HG02840 (cell line): Measurements from ENCODE around the gene ERC1.
"Not testable (repeated sequence)": the region's sequence is repeated elsewhere in the genome, so short reads cannot be mapped to it uniquely, and the experiment has no call there.

ENCODE experiments used
- ATAC-seq: cut with Tn5 transposase; IDR thresholded peaks from one replicate; pipeline ENCODE4 v1.9.1; 2021; ENCODE audit warnings: mild to moderate bottlenecking, moderate library complexity, moderate number of reproducible peaks; ENCODE audit not compliant: unreplicated experiment, low FRiP score

The ERC1 gene

DNA sequence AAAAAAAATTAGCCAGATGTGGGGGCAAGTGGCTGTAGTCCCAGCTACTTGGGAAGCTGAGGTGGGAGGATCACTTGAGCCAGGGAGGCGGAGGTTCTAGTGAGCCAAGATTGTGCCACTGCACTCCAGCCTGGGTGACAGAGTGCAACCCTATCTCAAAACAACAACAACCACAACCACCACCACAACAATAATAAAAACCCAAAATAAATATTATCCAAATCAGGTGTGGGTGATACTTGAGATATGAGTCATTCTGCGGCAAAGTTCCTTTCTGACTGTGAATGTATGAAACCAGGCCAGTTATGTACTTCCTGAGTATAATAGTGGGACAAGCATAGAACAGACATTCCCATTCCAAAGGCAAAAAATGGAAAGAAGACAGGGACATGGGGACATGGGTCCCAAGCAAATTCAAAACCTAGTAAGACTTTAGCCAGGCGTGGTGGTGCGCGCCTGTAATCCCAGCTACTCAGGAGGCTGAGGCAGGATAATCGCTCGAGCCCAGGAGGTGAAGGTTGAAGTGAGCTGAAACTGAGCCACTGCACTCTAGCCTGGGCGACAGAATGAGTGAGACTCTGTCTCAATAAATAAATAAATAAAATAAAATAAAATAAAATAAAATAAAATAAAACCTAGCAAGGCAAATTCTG, 9.7 kb upstream of the ERC1 start:
- ATAC-seq = no peak

GRCh38 chr12:981961-982360, 9.1 kb upstream of the ERC1 start:
- ATAC-seq = no peak

DNA sequence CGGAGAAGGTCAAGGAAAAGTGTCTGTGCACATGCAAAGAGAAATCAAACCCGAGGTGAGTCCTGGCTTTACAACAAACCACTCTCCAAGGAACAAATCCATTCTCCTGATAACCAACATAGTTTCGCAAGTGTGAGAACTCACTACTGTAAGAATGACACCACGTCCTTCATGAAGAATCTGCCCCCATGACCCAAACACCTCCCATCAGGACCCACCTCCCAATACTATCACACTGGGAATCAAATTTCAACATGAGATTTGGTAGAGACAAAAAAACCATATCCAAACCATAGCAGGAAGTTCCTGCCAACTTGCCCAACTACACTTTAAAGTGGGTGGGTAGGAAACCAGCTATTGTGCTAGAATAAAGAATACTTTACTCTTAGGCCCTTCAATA, 2.4 kb upstream of the ERC1 start:
- no peak for ATAC-seq

DNA sequence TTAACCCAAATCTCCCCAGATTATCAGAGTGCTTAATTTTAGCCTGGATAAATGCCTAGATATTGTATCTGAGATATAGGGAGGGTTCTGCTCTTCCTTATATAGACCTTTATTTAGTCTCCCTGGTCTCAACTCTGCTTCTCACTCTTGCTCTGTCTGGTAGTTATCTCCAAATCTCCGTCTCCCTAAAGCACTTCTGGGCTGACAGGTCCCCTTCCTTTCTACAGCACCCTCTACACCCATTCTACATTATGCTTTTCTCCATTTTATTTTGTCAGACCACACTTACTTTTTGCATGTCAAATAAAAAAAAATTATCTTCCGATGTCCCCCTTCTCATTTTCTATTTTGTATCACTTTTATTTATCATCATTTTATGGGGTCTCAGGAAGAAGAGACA, 2.0 kb upstream of the ERC1 start:
- no peak for ATAC-seq

DNA sequence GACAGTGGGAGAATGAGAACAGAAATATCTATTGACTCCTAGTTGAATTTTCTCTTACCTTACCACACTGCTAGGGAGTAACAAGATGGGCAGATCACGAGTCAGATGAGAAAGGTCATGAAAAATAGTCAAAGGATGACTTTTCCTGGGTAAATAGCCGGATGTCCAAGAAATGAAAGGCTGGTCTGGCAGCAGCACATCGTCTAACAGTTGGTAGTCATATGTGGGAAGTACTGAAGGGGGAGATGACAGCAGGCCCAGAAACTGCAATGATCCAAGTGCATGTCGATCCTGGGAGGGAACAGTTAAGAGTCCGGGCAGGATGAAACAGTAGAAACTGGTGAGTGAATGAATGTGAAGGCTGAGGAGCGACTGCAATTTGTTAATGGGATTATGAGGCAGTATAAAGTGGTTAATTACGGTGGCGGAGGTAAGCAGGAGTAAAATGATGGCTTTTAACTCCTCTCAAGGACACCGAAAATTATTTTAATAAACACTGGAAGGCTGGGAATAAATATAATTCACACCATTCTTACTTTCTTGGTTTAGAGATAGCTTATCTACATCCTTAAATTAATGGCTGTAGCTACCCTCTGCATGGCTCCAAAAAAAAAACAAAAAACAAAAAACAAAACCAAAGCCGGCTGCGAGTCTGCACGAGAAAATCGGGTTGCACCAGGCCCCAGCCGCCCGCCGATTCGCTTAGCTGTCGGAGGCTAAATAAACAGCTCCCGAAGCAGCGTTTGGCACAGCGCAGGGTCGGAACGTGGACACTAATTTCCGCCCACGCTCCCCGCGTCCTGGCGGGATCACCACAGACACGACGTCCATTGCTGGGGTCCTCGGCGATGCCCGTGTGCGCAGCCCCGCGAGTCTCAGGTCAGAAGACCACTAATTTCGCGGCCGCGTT, 1.0 kb upstream of the ERC1 start:
- ATAC-seq = peak; percentile 10

- no peak for ATAC-seq
These were observed 619 bp downstream of the ERC1 start for GRCh38 chr12:991350-992333.

DNA sequence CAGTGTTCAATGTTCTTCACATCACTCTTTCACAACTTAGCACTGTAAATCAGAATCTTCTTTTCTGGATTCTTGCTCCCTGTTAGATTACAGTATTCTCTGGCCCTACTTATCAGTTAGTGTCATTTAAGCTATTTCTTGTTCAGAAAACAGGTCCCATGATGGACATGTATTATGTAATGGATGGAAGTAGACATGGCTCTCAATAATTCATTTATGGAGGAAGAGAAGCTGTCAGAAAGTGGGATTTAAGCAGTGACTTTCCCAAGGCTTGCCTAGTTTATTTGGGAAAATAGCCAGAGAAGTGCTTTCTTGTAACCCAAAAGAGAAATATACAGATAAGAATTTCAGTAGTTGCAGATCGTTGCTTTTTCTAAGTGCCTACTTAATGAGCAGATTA, 1.6 kb downstream of the ERC1 start:
- no peak for ATAC-seq

- no peak for ATAC-seq
These were observed 5.9 kb downstream of the ERC1 start for GRCh38 chr12:996881-997280.

- no peak for ATAC-seq
These were observed 6.5 kb downstream of the ERC1 start for GRCh38 chr12:997505-997904.

- ATAC-seq = no peak
These were observed 7.2 kb downstream of the ERC1 start for GRCh38 chr12:998020-998874.

- not testable (repeated sequence) for ATAC-seq
These were observed 8.7 kb downstream of the ERC1 start for GRCh38 chr12:999736-1000135.

GRCh38 chr12:1001507-1001906, 10.5 kb downstream of the ERC1 start:
- ATAC-seq = no peak

- no peak for ATAC-seq
These were observed 12.7 kb downstream of the ERC1 start for GRCh38 chr12:1003600-1004271.

DNA sequence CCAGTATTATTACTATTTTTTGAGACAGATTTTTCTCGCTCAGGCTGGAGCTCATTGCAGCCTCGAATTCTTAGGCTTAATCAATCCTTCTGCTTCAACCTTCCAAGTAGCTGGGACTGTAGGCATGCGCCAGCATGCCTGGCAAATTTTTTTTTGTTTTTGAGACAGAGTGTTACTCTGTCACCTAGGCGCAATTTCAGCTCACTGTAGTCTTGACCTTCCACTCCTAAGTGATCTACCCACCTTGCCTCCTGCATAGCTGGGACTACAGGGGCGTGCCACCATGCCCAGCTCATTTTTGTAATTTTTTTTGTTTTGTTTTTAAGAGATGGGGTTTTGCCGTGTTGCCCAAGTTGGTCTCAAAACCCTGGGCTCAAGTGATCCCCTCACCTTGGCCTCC, 15.2 kb downstream of the ERC1 start:
- no peak for ATAC-seq

DNA sequence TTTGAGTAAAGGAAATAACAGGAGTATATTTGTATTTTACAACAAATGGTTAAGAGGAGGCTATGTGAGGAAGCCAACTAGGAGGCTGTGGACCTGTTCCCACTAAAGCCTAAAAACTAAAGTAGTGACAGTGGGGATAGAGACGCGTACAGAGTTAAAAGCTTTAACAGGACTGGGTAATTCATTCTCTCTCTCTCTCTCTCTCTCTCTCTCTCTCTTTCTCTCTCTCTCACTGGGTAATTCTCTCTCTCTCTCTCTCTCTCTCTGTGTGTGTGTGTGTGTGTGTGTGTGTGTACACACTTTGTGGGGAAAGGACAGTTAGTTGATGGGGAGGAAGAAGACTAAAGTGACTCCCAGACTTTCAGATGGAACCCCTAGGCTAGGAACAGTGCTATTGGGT, 16.3 kb downstream of the ERC1 start:
- ATAC-seq = no peak

GRCh38 chr12:1007994-1008393, 17.0 kb downstream of the ERC1 start:
- ATAC-seq = no peak

- no peak for ATAC-seq
These were observed 20.1 kb downstream of the ERC1 start for GRCh38 chr12:1011091-1011490.

GRCh38 chr12:1013618-1014489, 22.8 kb downstream of the ERC1 start:
- ATAC-seq = no peak
